ENCODE results near the gene UST.

Gene UST

DNA sequence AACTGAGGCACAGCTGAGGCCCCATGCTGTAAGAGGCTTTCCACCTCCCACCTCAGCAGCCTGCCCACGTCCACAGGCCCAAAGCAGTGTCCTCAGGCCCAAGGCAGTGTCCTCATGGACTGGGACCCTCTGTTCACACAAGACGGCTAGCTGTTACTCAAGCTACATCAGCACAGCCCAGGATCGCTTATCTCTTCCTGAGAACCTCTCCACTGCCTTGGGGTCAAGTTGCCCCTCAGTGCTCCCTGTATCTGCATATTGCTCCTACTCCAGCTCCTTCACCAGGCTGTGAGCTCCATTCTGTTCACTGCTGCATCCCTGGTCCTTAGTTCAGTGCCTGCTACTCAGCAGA is 361.9 kb downstream of the UST start:
- DNase-seq (ENCODE audit: low read depth in 2 of 2, low spot score in 1 of 2) = no peak

DNA sequence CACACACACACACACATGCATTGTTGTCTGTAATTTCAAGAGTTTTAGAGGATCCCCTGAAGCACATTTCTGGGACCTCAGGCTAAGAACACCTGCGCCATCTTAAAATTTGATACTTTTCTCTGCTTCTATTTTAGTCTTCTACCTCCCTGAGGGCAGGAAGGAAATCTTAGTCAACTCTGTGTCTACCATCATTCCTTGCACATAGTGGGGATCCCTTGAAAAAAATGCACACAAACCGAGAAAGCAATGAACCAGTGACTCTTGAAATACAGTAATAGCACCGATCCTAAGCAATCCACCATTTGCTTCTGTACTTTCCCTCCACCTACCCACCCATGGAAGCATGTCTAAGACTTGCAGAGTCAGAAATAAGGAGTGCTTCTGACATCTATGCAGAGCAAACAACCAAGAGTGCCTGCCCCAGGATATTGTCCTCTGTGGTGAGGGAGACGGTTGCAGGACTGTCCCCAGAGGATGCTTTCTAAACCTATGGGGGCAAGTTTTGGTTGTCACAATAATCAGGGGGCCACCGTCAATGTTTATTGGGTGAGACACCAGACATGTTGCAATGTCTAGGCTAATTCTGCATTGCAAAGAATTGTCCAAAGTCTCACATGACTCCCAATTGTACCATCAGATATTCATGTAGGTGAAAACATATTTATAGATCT is 362.7 kb downstream of the UST start:
- DNase-seq (ENCODE audit: low read depth in 2 of 2, low spot score in 1 of 2) = no peak

DNA sequence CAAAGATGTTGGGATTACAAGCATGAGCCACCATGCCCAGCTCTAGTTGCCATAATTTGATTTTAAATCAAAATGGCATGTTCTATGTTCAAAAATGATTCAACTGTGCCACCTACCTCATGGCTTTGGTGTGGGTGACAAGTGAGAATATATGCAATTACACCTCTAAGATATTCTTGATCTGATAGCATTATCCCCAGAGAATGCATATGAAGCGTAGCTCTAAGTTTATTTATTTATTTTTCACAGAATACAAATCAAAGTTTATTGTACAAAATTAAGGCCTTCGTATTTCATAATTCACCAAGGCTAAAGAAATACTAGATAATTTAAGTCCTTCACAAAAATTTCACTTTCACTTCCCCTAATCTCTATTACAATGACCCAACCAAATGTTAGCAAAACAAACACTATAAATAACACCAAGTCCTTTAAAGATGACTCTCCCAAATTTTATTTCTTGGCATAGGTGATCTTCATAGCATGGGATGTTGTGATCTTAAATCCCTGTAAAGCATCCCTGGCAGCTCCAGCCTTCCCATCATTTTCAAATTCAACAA is 364.8 kb downstream of the UST start:
- DNase-seq (ENCODE audit: low read depth in 2 of 2, low spot score in 1 of 2) = no peak

DNA sequence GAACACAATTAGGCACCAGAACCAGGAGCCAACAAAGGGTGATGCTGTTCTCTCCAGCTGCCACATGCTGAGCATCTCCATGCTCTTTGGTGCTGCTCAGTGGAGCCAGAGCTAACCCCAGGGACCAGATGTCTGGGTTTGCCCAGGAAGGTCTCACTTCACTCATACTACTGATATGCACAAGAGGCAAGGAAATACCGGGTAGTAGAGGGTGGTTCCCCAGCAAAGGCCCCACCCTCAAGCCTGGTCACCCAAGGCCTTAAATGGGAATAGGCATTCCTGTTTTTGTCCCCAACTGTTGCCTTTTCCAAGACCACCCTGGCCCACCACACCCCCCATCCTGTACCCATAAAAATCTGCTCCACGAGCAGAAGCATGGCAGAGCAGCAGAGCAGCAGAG is 366.1 kb downstream of the UST start:
- no peak for DNase-seq (ENCODE audit: low read depth in 2 of 2, low spot score in 1 of 2)

DNA sequence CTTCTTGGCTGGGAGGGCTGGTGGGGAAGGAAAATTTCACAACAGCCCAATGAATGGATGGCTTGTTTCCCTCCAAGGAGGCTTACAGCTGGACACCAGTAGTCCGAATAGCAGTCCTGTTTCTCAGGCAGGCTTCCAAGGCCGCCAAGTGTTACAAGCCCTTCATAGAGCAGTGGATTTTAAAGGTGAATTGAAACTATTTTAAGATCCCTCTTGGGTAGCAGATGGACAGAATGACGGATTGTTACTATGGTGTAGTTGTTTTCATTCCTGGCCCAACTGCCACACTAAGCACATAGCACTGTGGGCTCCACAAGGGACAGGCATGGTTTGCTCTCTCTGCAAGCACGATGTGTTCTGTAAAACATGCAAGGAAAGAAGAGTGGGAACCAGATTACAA is 367.3 kb downstream of the UST start:
- DNase-seq (ENCODE audit: low read depth in 2 of 2, low spot score in 1 of 2) = no peak

DNA sequence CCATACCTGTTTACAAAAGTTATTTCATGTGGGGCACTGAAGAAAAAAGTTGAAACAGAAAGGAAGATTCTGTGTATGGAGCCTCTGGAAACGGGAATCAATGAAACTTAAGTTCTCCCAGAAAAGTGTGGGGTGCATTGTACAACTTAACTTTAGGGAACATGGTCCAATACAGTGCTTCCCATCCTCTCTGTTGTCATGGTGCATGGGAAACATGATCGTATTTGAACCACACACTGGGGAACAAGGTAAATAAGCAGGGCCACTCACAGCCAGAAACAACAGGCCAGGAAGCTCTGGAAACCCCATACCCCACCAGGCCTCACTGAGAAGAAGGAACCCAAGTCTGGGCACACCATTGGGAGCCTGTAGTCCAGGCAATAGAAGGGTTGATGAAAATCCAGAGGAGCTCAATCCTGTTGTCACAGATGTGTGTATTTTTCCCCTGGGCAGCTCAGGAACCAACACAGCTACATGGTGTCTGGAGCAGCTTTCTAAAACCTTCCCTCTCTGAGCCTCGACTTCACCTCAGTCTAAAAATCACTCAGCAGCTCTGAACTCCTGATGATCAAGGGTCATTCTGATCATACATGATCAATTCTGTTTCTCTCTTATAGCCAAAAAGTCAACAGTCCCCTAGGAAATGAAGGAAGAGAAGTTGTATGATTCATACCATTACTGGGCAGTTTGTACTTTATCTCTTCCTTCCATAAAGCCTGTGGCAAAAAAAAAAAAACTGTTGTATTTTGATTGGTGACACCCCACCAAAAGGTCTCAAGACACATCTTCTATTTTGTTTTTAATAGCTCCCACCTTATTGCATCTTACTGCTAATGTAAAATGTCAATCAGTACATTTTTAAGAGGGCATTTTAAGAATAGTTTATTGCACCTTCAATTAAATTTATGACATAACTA is 372.2 kb downstream of the UST start:
- no peak for DNase-seq (ENCODE audit: low read depth in 2 of 2, low spot score in 1 of 2)

DNA sequence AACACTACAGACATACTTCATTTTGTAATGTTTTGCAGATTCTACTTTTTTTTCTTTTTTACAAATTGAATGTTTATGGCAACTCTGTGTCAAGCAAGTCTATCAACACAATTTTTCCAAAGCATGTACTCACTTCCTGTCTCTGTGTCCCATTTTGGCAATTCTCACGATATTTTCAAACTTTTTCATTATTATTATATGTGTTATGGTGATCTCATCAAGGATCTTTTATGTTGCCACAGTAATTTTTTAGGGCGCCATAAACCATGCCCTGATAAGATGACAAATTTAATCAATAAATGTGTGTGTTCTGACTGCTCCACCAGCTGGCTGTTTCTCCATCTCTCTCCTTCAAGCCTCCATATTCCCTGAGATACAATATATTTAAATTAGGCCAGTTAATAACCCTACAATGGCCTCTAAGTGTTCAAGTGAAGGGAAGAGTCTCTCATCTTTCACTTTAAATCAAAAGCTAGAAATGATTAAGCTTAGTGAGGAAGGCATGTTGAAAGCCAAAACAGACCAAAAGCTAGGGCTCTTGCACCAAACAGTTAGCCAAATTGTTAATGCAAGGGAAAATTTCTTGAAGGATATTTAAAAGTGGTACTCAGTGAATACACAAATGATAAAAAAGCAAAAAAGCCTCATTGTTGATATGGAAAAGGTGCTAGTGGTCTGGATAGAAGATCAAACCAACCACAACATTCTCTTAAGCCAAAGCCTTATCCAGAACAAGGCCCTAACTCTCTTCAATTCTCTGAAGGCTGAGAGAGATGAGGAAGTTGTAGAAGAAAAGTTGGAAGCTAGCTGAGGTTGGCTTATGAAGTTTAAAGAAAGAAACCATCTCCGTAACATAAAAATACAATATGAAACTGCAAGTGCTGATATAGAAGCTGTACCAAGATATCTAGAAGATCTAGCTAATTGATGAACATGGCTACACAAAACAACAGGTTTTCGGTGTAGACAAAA is 376.3 kb downstream of the UST start:
- DNase-seq (ENCODE audit: low read depth in 2 of 2, low spot score in 1 of 2) = no peak

DNA sequence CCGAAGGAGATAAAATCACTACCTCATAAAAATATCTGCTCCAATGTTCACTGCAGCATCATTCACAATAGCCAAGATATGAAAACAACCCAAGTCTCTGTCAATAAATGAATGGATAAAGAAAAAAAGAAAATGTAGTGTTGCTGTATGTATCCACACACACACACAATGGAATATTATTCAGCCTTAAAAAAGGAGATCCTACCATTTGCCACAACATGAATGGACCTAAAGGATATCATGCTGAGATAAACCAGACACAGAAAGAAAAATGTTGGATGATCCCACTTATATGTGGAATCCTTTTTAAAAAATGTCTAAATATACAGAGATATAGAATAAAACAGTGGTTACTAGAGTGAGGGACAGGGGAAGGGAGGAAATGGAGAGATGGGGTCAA is 378.5 kb downstream of the UST start:
- DNase-seq (ENCODE audit: low read depth in 2 of 2, low spot score in 1 of 2) = no peak

Data from stimulated activated CD8-positive, alpha-beta memory T cell treated with anti-CD3 and anti-CD28 coated beads, Interleukin-4, amount 100 ng/mL, for 4 hours (primary cell).